IPS-18a (cell line): ENCODE results near the gene PRKG1.
"Not testable (repeated sequence)": the region's sequence is repeated elsewhere in the genome, so short reads cannot be mapped to it uniquely, and the experiment has no call there.

Experiments
- H3K27ac ChIP-seq: one replicate; pipeline ENCODE4 v1.5.1; 2013; ENCODE audit warnings: low read length
- H3K27me3 ChIP-seq: one replicate; pipeline ENCODE4 v1.6.1; 2013; ENCODE audit warnings: mild to moderate bottlenecking, low read length; ENCODE audit not compliant: control insufficient read depth, insufficient read depth
- H3K36me3 ChIP-seq: one replicate; pipeline ENCODE4 v1.6.1; 2013; ENCODE audit warnings: low read depth, low read length; ENCODE audit not compliant: control insufficient read depth
- H3K4me1 ChIP-seq: one replicate; pipeline ENCODE4 v1.6.1; 2013; ENCODE audit warnings: low read depth, low read length; ENCODE audit not compliant: control insufficient read depth
- H3K4me3 ChIP-seq: one replicate; pipeline ENCODE4 v1.5.1; 2013; ENCODE audit warnings: low read length
- H3K9ac ChIP-seq: one replicate; pipeline ENCODE4 v1.6.1; 2013; ENCODE audit warnings: mild to moderate bottlenecking, low read length, moderate library complexity
- H3K9me3 ChIP-seq: one replicate; pipeline ENCODE4 v1.6.1; 2013; ENCODE audit warnings: low read depth, low read length; ENCODE audit not compliant: control insufficient read depth

The PRKG1 gene

DNA sequence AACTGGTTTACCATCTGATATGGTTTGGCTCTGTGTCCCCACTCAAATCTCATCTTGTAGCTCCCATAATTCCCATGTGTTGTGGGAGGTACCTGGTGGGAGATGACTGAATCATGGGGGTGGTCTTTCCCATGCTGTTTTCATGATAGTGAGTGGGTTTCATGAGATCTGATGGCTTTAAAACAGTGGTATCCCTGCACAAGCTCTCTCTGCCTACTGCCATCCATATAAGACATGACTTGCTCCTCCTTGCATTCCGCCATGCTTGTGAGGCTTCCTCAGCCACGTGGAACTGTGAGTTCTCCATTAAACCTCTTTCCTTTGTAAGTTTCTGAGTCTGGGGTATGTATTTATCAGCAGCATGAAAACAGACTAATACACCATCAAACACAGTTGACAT lies 614.5 kb downstream of the PRKG1 start:
- not testable (repeated sequence) for H3K27ac ChIP-seq, H3K36me3 ChIP-seq, H3K4me3 ChIP-seq, H3K9ac ChIP-seq, H3K27me3 ChIP-seq, H3K9me3 ChIP-seq, H3K4me1 ChIP-seq

- H3K9me3 ChIP-seq = no peaks in the 10 kb centered on the region
- H3K27me3 ChIP-seq = no peaks in the 10 kb centered on the region
- H3K4me1 ChIP-seq = no peaks in the 10 kb centered on the region
- H3K4me3 ChIP-seq = no peak overlapping the region
- H3K36me3 ChIP-seq = no peaks in the 10 kb centered on the region
- no peak overlapping the region for H3K9ac ChIP-seq
- H3K27ac ChIP-seq = no peak overlapping the region
These were observed 615.2 kb downstream of the PRKG1 start for GRCh38 chr10:51689536-51689935.

- no peaks in the 10 kb centered on the region for H3K4me1 ChIP-seq
- no peak overlapping the region for H3K4me3 ChIP-seq
- no peak overlapping the region for H3K27ac ChIP-seq
- H3K9ac ChIP-seq = no peak overlapping the region
- H3K27me3 ChIP-seq = no peaks in the 10 kb centered on the region
- no peaks in the 10 kb centered on the region for H3K36me3 ChIP-seq
- H3K9me3 ChIP-seq = no peaks in the 10 kb centered on the region
These were observed 616.8 kb downstream of the PRKG1 start for GRCh38 chr10:51691135-51691534.

- Histone ChIP-seq H3K27ac (no peak overlapping the region), H3K4me1 (no peaks in the 10 kb centered on the region), H3K27me3 (no peaks in the 10 kb centered on the region), H3K4me3 (no peak overlapping the region), H3K9me3 (no peaks in the 10 kb centered on the region), H3K9ac (no peak overlapping the region), H3K36me3 (peaks cover 13% of the 10 kb centered on the region)
These were observed 619.9 kb downstream of the PRKG1 start for GRCh38 chr10:51694086-51694768.

DNA sequence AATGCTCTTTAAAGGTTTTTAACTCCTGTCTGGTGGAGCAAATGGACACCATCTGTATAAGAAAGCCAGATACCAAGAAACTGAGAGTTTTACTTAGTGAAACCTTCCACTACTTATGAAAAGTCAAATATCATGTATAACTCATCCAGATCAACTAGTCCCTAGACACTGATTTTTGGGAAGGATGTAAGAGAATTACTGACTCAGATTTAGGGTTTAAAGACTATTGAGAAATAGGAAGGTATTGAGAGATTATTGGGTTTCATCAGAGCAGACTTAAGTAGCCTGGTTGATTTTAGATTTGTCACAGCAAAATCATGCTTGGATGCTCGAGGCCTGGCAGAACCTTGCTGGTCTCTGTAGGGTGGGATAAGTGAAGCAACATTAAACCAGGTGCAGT lies 622.0 kb downstream of the PRKG1 start:
- H3K4me3 ChIP-seq = no peak overlapping the region

GRCh38 chr10:51698473-51699063 lies 624.3 kb downstream of the PRKG1 start:
- H3K4me1 ChIP-seq = no peaks in the 10 kb centered on the region
- peak overlapping the region; percentile 84 for H3K4me3 ChIP-seq
- H3K9me3 ChIP-seq = no peaks in the 10 kb centered on the region
- H3K36me3 ChIP-seq = peaks cover 13% of the 10 kb centered on the region
- no peaks in the 10 kb centered on the region for H3K27me3 ChIP-seq
- H3K9ac ChIP-seq = peak overlapping the region; percentile 88
- peak overlapping the region; percentile 98 for H3K27ac ChIP-seq

More for the DNA sequence above, 622.0 kb downstream of the PRKG1 start:
- Histone ChIP-seq H3K27me3 (no peaks in the 10 kb centered on the region), H3K9me3 (no peaks in the 10 kb centered on the region), H3K4me1 (no peaks in the 10 kb centered on the region), H3K27ac (no peak overlapping the region), H3K36me3 (peaks cover 13% of the 10 kb centered on the region), H3K9ac (no peak overlapping the region)

DNA sequence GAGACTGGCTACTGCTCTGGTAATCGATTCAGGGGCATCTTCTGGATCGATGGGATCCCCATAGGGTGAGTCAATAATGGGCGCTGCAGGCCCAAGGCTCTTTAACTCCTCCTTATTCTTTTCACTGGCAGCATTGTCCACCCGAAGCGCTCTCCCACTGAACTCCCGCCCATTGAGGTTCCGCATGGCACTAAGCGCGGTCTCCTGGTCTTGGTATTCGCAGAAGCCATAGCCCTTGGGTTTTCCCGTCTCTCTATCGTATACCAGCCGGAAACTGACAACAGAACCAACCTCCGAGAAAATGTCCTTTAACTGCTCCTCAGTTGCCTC lies 624.8 kb downstream of the PRKG1 start:
- H3K27ac ChIP-seq = peak overlapping the region; percentile 98
- H3K36me3 ChIP-seq = peaks cover 13% of the 10 kb centered on the region
- H3K9me3 ChIP-seq = no peaks in the 10 kb centered on the region
- no peaks in the 10 kb centered on the region for H3K4me1 ChIP-seq
- peak overlapping the region; percentile 84 for H3K4me3 ChIP-seq
- peak overlapping the region; percentile 88 for H3K9ac ChIP-seq
- H3K27me3 ChIP-seq = no peaks in the 10 kb centered on the region

GRCh38 chr10:51699475-51700227 lies 625.4 kb downstream of the PRKG1 start, which contains the start of gene CSTF2T:
Gene CSTF2T (minus strand): TSS chr10:51699595. CDS start chr10:51699549, 46 bp downstream.
- Histone ChIP-seq H3K9ac (peak within 1 kb of the TSS; percentile 88), H3K27me3 (no peaks in the 10 kb centered on the region), H3K36me3 (peaks cover 13% of the 10 kb centered on the region), H3K27ac (peak within 1 kb of the TSS; percentile 98), H3K4me1 (no peaks in the 10 kb centered on the region), H3K9me3 (no peaks in the 10 kb centered on the region), H3K4me3 (peak within 1 kb of the TSS; percentile 84)

GRCh38 chr10:51700228-51700817 lies 626.0 kb downstream of the PRKG1 start:
- H3K9me3 ChIP-seq = no peaks in the 10 kb centered on the region
- peak overlapping the region; percentile 84 for H3K4me3 ChIP-seq
- no peaks in the 10 kb centered on the region for H3K27me3 ChIP-seq
- H3K27ac ChIP-seq = peak overlapping the region; percentile 98
- H3K9ac ChIP-seq = peak overlapping the region; percentile 88
- peaks cover 13% of the 10 kb centered on the region for H3K36me3 ChIP-seq
- H3K4me1 ChIP-seq = no peaks in the 10 kb centered on the region

GRCh38 chr10:51705774-51706173 lies 631.5 kb downstream of the PRKG1 start:
- H3K4me3 ChIP-seq = no peak overlapping the region
- peaks cover 12% of the 10 kb centered on the region for H3K4me1 ChIP-seq
- no peaks in the 10 kb centered on the region for H3K9me3 ChIP-seq
- no peaks in the 10 kb centered on the region for H3K36me3 ChIP-seq
- no peak overlapping the region for H3K27ac ChIP-seq
- no peaks in the 10 kb centered on the region for H3K27me3 ChIP-seq
- no peak overlapping the region for H3K9ac ChIP-seq

GRCh38 chr10:51706225-51706624 lies 631.9 kb downstream of the PRKG1 start:
- Histone ChIP-seq H3K9me3 (no peaks in the 10 kb centered on the region), H3K27me3 (no peaks in the 10 kb centered on the region), H3K4me3 (no peak overlapping the region), H3K4me1 (peaks cover 12% of the 10 kb centered on the region), H3K27ac (no peak overlapping the region), H3K36me3 (no peaks in the 10 kb centered on the region), H3K9ac (no peak overlapping the region)
